Gastroesophageal sphincter (tissue), 4 donors: ENCODE data around the gene NSUN2. TPM values are rescaled to one million over a fixed set of nuclear protein-coding genes. Genes with fewer than 3 reads are reported as not detected.

Experiments used
- ATAC-seq: fragments of 150-250 bp; one replicate; pipeline ENCODE4 v1.9.1; 2016; ENCODE audit warnings: mild to moderate bottlenecking, moderate library complexity
- H3K27ac ChIP-seq, 4 donors: fragments of 200-600 bp; sonication (generic) in 3 of 4; 1 replicate in 3 of 4; 2 replicates in 1 of 4; pipeline ENCODE4 v1.5.1; 2016 to 2019
- H3K27me3 ChIP-seq: fragments of 200-600 bp; sonication (generic); one replicate; pipeline ENCODE4 v1.5.1; 2019
- H3K36me3 ChIP-seq, 2 donors: fragments of 200-600 bp; sonication (generic); one replicate each; pipeline ENCODE4 v1.5.1; 2019; ENCODE audit warnings: control low read depth in 1 of 2
- H3K4me1 ChIP-seq, 3 donors: fragments of 200-600 bp; sonication (generic); 1 replicate in 2 of 3; 2 replicates in 1 of 3; pipeline ENCODE4 v1.5.1; 2016 to 2019; ENCODE audit warnings: control low read depth in 2 of 3
- H3K4me3 ChIP-seq, 2 donors: fragments of 200-600 bp; sonication (generic); one replicate each; pipeline ENCODE4 v1.5.1; 2019; ENCODE audit warnings: mild to moderate bottlenecking in 1 of 2, moderate library complexity in 1 of 2
- H3K9me3 ChIP-seq, 3 donors: fragments of 200-600 bp; sonication (generic); one replicate each; pipeline ENCODE4 v1.5.1; 2017 to 2019; ENCODE audit warnings: control low read depth in 2 of 3
- CTCF ChIP-seq, 4 experiments: fragments of 200-600 bp in 2 of 4; fragments of 450-650 bp in 2 of 4; sonication (generic) in 1 of 4; IDR thresholded peaks; one replicate each; pipeline ENCODE4 v1.5.1; 2017 to 2019; ENCODE audit warnings: antibody characterized with exemption in 4 of 4, mild to moderate bottlenecking in 2 of 4, moderate library complexity in 2 of 4
- EP300 ChIP-seq: sonication (generic); formaldehyde crosslinking; IDR thresholded peaks from one replicate; pipeline ENCODE4 v1.6.1; 2017; ENCODE audit warnings: antibody characterized with exemption, mild to moderate bottlenecking
- POLR2A ChIP-seq, 2 donors: fragments of 450-650 bp; IDR thresholded peaks; one replicate each; pipeline ENCODE4 v1.6.1; 2017; ENCODE audit warnings: antibody characterized with exemption in 2 of 2, mild to moderate bottlenecking in 2 of 2, moderate library complexity in 1 of 2
- POLR2AphosphoS5 ChIP-seq: sonication (generic); formaldehyde crosslinking; IDR thresholded peaks from one replicate; pipeline ENCODE4 v1.6.1; 2017; ENCODE audit warnings: antibody characterized with exemption
- WGBS, 2 donors: methylation state at CpG; one replicate each; pipeline ENCODE4 v1.1.5; 2018; ENCODE audit warnings: low coverage in 1 of 2; 5-methylcytosine and 5-hydroxymethylcytosine counted together
- total RNA-seq, 4 donors: library from RNA; depleted of rRNA; stranded (reverse); fragments of >200 nt; gene quantifications; one replicate each; pipeline ENCODE4 v1.1.0, GENCODE V29; 2016

Gene NSUN2
- total RNA-seq, 4 donors from 2014 or later: 34.0 to 50.3 (median 43.6) TPM

GRCh38 chr5:6565492-6565891, 67.4 kb downstream of the NSUN2 start:
- Histone ChIP-seq H3K27me3 (peaks cover 4% of the 10 kb centered on the region), H3K4me3 (no peak overlapping the region), H3K4me1 (no peaks in the 10 kb centered on the region), H3K36me3 (no peaks in the 10 kb centered on the region), H3K27ac (no peak overlapping the region), H3K9me3 (peaks cover 0 to 9% (median 0%) of the 10 kb centered on the region in 3 donors)
- WGBS, 2 donors: 90 to 92% methylated on average over 3 of the region's 3 CpGs
- ATAC-seq: no peak
- no peak for TF ChIP-seq POLR2AphosphoS5

- H3K27ac ChIP-seq: no peak overlapping the region
- no peak for ATAC-seq
- no peak overlapping the region for H3K4me3 ChIP-seq
- no peak for TF ChIP-seq POLR2A (IDR thresholded peaks at IDR 0.05)
- no peak for TF ChIP-seq CTCF (IDR thresholded peaks at IDR 0.05)
- no peak for TF ChIP-seq EP300
- TF ChIP-seq POLR2AphosphoS5: no peak
- H3K36me3 ChIP-seq: no peaks in the 10 kb centered on the region
- no peaks in the 10 kb centered on the region for H3K4me1 ChIP-seq
- peaks cover 0 to 9% (median 0%) of the 10 kb centered on the region in 3 donors for H3K9me3 ChIP-seq
- WGBS, 2 donors: 75% methylated on average over 4 of the region's 6 CpGs; no CpG with 5 or more reads in 1 of the 2 donors
- peaks cover 28% of the 10 kb centered on the region for H3K27me3 ChIP-seq
Measured at GRCh38 chr5:6557807-6558575, 74.9 kb downstream of the NSUN2 start.

GRCh38 chr5:6556802-6557102, 76.1 kb downstream of the NSUN2 start:
- H3K9me3 ChIP-seq: peaks cover 0 to 9% (median 0%) of the 10 kb centered on the region in 3 donors
- no peak for ATAC-seq
- WGBS, 2 donors: 78 to 88% methylated on average over 1 of the region's 1 CpG
- no peak overlapping the region for H3K27ac ChIP-seq
- no peaks in the 10 kb centered on the region for H3K36me3 ChIP-seq
- H3K27me3 ChIP-seq: peaks cover 40% of the 10 kb centered on the region
- TF ChIP-seq POLR2AphosphoS5 (no peak), EP300 (no peak), CTCF (IDR thresholded peaks at IDR 0.05) (no peak), POLR2A (IDR thresholded peaks at IDR 0.05) (no peak)
- no peaks in the 10 kb centered on the region for H3K4me1 ChIP-seq
- H3K4me3 ChIP-seq: no peak overlapping the region

- Histone ChIP-seq H3K4me3 (no peak overlapping the region), H3K27ac (no peak overlapping the region), H3K4me1 (no peaks in the 10 kb centered on the region), H3K27me3 (peaks cover 43% of the 10 kb centered on the region), H3K9me3 (peaks cover 0 to 8% (median 0%) of the 10 kb centered on the region in 3 donors), H3K36me3 (no peaks in the 10 kb centered on the region)
- ATAC-seq: no peak
- WGBS, 2 donors: 75% methylated on average over 2 of the region's 8 CpGs; no CpG with 5 or more reads in 1 of the 2 donors
- TF ChIP-seq EP300 (no peak), POLR2AphosphoS5 (no peak), CTCF (IDR thresholded peaks at IDR 0.05) (no peak), POLR2A (IDR thresholded peaks at IDR 0.05) (no peak)
Measured at GRCh38 chr5:6556089-6556801, 76.6 kb downstream of the NSUN2 start.

DNA sequence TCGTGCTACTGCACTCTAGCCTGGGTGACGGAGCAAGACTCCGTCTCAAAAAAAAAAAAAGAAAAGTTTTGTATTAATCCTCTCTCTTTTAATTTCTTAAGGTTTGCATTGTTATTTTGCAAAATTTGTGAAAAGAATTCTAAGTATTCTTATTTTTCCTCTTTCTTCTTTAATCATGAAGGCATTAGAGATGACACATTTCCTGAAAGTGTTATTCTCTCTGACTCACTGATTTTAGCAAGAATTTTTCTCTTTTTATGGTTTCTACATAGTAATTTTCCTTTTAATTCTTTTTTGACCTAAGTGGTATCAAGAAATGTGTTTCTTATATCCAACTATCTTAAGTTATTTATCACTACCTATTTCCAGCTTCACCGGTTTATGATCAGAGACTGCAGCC, 78.0 kb downstream of the NSUN2 start:
- Histone ChIP-seq H3K27me3 (peaks cover 45% of the 10 kb centered on the region), H3K4me1 (no peaks in the 10 kb centered on the region), H3K4me3 (no peak overlapping the region), H3K9me3 (no peaks in the 10 kb centered on the region), H3K36me3 (no peaks in the 10 kb centered on the region), H3K27ac (no peak overlapping the region)
- no peak for TF ChIP-seq POLR2A (IDR thresholded peaks at IDR 0.05)
- TF ChIP-seq EP300: no peak
- no peak for TF ChIP-seq CTCF (IDR thresholded peaks at IDR 0.05)
- no peak for TF ChIP-seq POLR2AphosphoS5
- 79 to 90% methylated on average over 2 to 4 of the region's 4 CpGs for WGBS, 2 donors
- no peak for ATAC-seq
